ENCODE data around the gene ACYP2. TPM values are rescaled to one million over a fixed set of nuclear protein-coding genes. Genes with fewer than 3 reads are reported as not detected.

ACYP2 gene
- total and polyA plus RNA-seq, 2 donors from 2014 or later = 16.7 to 24.5 TPM

DNA sequence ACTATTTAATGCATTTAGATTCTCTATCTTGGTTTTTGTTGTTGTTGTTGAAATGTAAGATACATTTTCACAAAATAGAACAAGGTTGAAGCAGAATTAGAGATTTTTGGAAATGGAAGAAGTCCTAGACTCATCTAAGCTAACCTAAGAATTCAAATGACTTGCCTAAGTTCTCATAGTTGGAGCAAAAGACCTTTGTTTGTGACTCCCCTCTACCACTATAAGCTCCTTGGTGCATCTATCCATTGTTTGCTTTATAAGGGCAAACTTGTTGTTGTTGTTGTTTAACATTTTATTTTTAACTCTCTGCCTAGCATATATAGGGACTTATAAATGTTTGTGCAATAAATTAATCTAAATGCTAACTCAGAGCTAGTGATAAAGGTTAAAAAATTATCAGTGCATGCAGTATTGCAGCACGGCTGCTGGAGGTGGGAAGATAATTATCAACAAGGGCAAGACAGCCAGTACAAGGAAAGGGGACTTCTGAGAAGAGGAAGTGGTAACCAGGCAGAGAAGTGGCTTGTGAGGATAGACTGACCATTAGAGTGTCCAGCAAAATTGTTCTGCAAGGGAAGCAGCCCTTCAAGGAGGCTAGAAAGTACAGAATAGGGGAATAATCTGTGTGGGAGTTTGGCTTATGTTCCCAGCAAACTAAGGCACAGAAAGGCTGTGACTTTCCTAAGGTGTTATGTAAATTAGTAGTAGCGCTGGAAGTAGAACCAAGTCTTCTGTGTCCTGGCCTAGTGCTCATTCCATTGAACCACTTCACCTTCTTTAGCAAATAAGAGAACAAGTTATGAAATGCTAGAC lies 38.1 kb upstream of the ACYP2 start:
- intact Hi-C loops (cut with DNase I) = no loop called here
- Histone ChIP-seq H3K9me3 (ENCODE audit: control insufficient read depth in 2 of 3, insufficient read depth in 1 of 3, low read length in 3 of 3) (no peaks in the 10 kb centered on the region), H3K4me1 (ENCODE audit: control insufficient read depth in 2 of 3, insufficient read depth in 2 of 3, low read depth in 1 of 3, low read length in 3 of 3) (no peaks in the 10 kb centered on the region), H3K27ac (ENCODE audit: low read depth in 2 of 2, low read length in 2 of 2) (no peak overlapping the region), H3K27me3 (ENCODE audit: control insufficient read depth, insufficient read depth, low read length) (no peaks in the 10 kb centered on the region), H3K9ac (ENCODE audit: low read length in 3 of 3) (no peak overlapping the region), H3K4me3 (ENCODE audit: low read length in 3 of 3) (no peak overlapping the region), H3K36me3 (ENCODE audit: control insufficient read depth in 2 of 3, insufficient read depth in 3 of 3, low read length in 3 of 3) (no peaks in the 10 kb centered on the region)
- DNase-seq (no peak), FAIRE-seq (no peak)
- no peak for TF ChIP-seq CTCF (IDR thresholded peaks at IDR 0.05; ENCODE audit: borderline replicate concordance, extremely low read depth, insufficient read depth)

- Histone ChIP-seq H3K27ac (ENCODE audit: low read depth in 2 of 2, low read length in 2 of 2) (no peak overlapping the region), H3K27me3 (ENCODE audit: control insufficient read depth, insufficient read depth, low read length) (no peaks in the 10 kb centered on the region), H3K4me3 (ENCODE audit: low read length in 3 of 3) (no peak overlapping the region), H3K9ac (ENCODE audit: low read length in 3 of 3) (no peak overlapping the region), H3K4me1 (ENCODE audit: control insufficient read depth in 2 of 3, insufficient read depth in 2 of 3, low read depth in 1 of 3, low read length in 3 of 3) (no peaks in the 10 kb centered on the region), H3K9me3 (ENCODE audit: control insufficient read depth in 2 of 3, insufficient read depth in 1 of 3, low read length in 3 of 3) (no peaks in the 10 kb centered on the region), H3K36me3 (ENCODE audit: control insufficient read depth in 2 of 3, insufficient read depth in 3 of 3, low read length in 3 of 3) (no peaks in the 10 kb centered on the region)
- DNase-seq = no peak
- TF ChIP-seq CTCF (IDR thresholded peaks at IDR 0.05; ENCODE audit: borderline replicate concordance, extremely low read depth, insufficient read depth) = no peak
- intact Hi-C loops (cut with DNase I) = no loop called here
- no peak for FAIRE-seq
Measured at GRCh38 chr2:54079331-54079730, 36.1 kb upstream of the ACYP2 start.

DNA sequence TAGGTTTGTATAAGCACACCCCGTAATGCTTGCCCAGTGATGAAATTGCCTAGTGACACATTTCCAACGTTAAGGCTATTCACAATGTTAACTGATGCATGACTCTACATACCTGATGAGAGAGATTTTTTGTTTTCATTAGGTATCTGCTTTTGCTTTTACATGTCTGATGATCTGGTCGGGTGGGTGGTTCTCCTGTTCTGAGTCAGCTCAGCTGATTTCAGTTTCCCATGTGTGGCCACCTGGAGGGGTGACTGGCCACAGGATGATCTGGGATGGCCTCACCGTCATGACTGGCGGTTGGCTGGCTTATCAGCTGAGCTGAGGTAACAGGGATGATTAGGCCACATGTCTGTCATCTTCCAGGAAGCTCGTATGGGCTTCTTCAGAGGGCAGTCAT lies 33.8 kb upstream of the ACYP2 start:
- FAIRE-seq (no peak), DNase-seq (no peak)
- Histone ChIP-seq H3K4me1 (ENCODE audit: control insufficient read depth in 2 of 3, insufficient read depth in 2 of 3, low read depth in 1 of 3, low read length in 3 of 3) (no peaks in the 10 kb centered on the region), H3K9me3 (ENCODE audit: control insufficient read depth in 2 of 3, insufficient read depth in 1 of 3, low read length in 3 of 3) (no peaks in the 10 kb centered on the region), H3K27me3 (ENCODE audit: control insufficient read depth, insufficient read depth, low read length) (no peaks in the 10 kb centered on the region), H3K27ac (ENCODE audit: low read depth in 2 of 2, low read length in 2 of 2) (no peak overlapping the region), H3K36me3 (ENCODE audit: control insufficient read depth in 2 of 3, insufficient read depth in 3 of 3, low read length in 3 of 3) (no peaks in the 10 kb centered on the region), H3K4me3 (ENCODE audit: low read length in 3 of 3) (no peak overlapping the region), H3K9ac (ENCODE audit: low read length in 3 of 3) (no peak overlapping the region)
- intact Hi-C loops (cut with DNase I) = no loop called here
- no peak for TF ChIP-seq CTCF (IDR thresholded peaks at IDR 0.05; ENCODE audit: borderline replicate concordance, extremely low read depth, insufficient read depth)
